Epithelial cell of proximal tubule (primary cell): Measurements from ENCODE around the gene ZNF143. TPM values are rescaled to one million over a fixed set of nuclear protein-coding genes. Genes with fewer than 3 reads are reported as not detected.
A peak's percentile ranks its signal among the peaks of the same experiment; 100 is the strongest.

Source experiments
- DNase-seq: peaks from one replicate; pipeline ENCODE4 v3.0.0-alpha.2; 2011; ENCODE audit warnings: low read depth
- H3K4me3 ChIP-seq: 2 replicates; pipeline ENCODE4 v1.5.1; 2011; ENCODE audit warnings: low read depth, mild to moderate bottlenecking, low read length
- total RNA-seq: library from RNA; depleted of rRNA; stranded (reverse); fragments of >200 nt; gene quantifications from 2 replicates; pipeline ENCODE4 v1.2.3, GENCODE V29; 2015
- TF ChIP-seq, protein P1 (sequence below): conservative IDR thresholded peaks from 2 replicates; pipeline ENCODE4 v1.5.1; 2012; ENCODE audit warnings: low read depth, mild to moderate bottlenecking, low read length

The ZNF143 gene
- total RNA-seq, 1 donor from 2014 or later: 17.8 TPM

DNA sequence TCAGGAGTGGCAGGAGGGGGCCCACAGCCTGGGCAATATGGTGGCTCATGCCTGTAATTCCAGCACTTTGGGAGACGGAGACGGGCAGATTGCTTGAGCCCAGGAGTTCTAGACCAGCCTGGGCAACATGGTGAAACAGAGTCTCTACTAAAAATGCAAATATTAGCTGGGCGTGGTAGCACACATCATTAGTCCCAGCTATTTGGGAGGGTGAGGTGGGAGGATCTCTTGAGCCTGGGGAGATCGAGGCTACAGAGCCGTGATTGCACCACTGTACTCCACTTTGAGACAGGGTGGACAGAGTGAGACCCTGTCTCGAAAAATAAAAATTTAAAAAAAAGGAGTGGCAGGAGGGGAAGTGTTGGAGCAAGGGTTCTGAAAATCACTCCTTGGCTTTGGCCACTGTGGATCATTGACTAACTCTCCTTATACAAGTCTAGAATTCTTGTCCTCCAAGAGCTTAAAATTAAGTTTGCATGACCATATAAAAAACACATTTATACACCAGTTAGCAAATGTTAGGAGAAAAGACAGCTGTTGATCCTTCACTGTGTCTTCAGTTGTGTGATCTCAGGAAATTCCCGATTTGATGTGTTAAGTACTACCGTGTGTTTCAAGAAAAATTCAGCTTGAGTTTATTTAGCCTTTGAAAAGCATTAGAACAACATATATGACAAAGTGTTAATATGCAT is 110.4 kb downstream of the ZNF143 start:
- no peak for DNase-seq
- TF ChIP-seq, protein P1, sequence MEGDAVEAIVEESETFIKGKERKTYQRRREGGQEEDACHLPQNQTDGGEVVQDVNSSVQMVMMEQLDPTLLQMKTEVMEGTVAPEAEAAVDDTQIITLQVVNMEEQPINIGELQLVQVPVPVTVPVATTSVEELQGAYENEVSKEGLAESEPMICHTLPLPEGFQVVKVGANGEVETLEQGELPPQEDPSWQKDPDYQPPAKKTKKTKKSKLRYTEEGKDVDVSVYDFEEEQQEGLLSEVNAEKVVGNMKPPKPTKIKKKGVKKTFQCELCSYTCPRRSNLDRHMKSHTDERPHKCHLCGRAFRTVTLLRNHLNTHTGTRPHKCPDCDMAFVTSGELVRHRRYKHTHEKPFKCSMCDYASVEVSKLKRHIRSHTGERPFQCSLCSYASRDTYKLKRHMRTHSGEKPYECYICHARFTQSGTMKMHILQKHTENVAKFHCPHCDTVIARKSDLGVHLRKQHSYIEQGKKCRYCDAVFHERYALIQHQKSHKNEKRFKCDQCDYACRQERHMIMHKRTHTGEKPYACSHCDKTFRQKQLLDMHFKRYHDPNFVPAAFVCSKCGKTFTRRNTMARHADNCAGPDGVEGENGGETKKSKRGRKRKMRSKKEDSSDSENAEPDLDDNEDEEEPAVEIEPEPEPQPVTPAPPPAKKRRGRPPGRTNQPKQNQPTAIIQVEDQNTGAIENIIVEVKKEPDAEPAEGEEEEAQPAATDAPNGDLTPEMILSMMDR: no peak
- no peak overlapping the region for H3K4me3 ChIP-seq

DNA sequence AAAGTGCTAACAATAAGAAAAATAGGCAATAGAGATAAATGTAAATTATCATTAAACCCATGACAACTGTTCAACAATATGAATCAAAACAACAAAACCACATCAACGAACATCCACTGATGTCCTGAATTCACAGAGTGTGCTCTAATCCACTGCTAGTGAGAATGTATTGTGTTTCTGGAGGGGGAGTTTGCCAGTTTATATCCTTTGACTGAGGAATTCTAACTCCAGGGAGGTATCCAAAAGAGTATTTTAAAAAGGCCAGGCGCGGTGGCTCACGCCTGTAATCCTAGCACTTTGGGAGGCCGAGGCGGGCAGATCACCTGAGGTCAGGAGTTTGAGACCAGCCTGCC is 110.9 kb downstream of the ZNF143 start:
- no peak overlapping the region for H3K4me3 ChIP-seq

DNA sequence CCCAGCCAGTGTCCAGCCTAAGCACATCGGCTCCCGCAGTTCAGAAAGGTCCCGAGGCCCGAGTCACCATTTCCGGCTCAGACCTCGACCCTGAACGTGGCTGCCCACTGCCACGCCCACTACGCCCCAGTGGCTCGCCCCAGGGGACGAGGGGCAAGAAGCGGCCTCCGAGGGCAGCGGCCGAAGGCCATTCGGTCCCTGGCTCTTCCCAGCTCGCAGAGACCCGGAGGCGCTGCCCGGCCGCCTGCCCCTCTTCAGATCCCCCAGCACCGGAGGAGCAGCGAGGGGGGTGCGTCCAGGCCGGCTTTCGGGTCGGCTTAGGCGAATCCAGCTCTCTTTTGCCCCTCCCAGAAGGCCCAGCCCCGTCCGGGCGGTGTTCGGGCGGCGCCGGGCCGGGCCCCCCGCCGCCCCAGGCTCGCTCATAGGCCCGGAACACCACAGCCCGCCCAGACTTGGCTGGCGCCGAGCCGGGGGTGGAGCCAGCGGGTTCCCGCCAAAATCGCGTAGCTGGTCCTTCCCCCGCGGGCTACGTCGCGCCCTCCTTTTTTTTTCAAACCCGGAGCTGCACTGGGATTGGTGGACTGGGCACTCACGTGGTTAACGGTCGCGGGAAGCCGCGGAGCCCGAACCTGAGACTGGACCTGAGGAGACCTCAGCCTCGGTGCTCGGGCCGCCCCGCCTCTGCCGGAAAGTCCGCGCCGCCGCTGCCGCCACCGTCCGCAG is 112.4 kb downstream of the ZNF143 start, which contains the start of gene WEE1:
WEE1 (plus strand) TSS at position 619 of the 723 bp plus-strand sequence. CDS start 264 bp downstream, outside the sequence.
- peak; percentile 75 for DNase-seq
- TF ChIP-seq, protein P1: no peak
- H3K4me3 ChIP-seq: peak within 1 kb of the TSS; percentile 83

More for the DNA sequence above, 110.9 kb downstream of the ZNF143 start:
- TF ChIP-seq, protein P1: no peak
- no peak for DNase-seq

DNA sequence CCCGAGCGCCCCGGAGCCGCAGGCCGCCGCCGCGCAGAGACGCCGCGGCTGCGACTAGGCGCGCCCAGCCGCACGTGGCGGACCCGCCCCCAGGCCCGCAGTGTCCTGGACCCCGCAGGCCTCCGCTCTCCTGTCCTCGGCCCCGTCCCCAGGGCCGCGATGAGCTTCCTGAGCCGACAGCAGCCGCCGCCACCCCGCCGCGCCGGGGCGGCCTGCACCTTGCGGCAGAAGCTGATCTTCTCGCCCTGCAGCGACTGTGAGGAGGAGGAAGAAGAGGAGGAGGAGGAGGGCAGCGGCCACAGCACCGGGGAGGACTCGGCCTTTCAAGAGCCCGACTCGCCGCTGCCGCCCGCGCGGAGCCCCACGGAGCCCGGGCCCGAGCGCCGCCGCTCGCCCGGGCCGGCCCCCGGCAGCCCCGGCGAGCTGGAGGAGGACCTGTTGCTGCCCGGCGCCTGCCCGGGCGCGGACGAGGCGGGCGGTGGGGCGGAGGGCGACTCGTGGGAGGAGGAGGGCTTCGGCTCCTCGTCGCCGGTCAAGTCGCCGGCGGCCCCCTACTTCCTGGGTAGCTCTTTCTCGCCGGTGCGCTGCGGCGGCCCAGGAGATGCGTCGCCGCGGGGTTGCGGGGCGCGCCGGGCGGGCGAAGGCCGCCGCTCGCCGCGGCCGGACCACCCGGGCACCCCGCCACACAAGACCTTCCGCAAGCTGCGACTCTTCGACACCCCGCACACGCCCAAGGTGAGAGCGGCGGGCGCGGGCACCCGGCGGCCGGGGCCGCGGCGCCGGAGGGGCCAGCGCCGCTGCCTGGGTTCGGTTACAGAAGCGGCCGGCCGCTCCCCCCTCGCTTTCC is 113.2 kb downstream of the ZNF143 start:
- peak overlapping the region; percentile 83 for H3K4me3 ChIP-seq
- no peak for DNase-seq
- TF ChIP-seq, protein P1: no peak

DNA sequence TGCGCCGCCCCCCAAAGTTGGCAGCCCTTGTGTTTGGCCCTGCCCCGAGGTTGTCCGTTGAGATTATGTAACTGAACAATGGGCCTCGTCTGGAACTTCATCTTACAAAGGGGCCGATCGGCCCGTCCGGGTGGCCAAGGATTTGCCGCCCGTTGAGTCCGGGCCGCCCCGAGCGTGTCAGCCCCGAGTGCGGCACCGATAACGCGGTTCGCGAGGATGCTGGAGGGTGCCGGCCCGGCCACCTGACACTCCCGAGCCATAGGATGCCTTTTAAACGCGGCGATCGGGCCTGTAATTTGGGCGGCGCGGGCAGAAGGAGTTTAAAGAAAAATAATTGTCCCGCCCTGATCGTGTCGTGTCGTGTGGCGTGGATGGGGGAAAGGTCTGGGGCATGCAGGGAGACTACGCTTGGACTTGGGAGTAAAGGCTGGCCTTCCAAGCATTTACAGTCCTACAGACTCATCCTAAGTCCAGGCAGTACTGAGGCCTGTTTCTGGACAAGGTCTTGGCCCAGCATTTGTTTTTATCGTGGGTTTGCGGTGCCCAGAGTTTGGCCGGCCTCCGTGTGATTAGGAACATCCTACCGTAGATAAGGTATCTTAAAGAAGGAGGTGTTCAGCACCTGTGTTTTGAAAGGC is 113.9 kb downstream of the ZNF143 start:
- no peak for DNase-seq
- TF ChIP-seq, protein P1: no peak
- H3K4me3 ChIP-seq: peak overlapping the region; percentile 83
